ENCODE results near the gene SSUH2.
"Not testable (repeated sequence)": the region's sequence is repeated elsewhere in the genome, so short reads cannot be mapped to it uniquely, and the experiment has no call there.

SSUH2 gene

DNA sequence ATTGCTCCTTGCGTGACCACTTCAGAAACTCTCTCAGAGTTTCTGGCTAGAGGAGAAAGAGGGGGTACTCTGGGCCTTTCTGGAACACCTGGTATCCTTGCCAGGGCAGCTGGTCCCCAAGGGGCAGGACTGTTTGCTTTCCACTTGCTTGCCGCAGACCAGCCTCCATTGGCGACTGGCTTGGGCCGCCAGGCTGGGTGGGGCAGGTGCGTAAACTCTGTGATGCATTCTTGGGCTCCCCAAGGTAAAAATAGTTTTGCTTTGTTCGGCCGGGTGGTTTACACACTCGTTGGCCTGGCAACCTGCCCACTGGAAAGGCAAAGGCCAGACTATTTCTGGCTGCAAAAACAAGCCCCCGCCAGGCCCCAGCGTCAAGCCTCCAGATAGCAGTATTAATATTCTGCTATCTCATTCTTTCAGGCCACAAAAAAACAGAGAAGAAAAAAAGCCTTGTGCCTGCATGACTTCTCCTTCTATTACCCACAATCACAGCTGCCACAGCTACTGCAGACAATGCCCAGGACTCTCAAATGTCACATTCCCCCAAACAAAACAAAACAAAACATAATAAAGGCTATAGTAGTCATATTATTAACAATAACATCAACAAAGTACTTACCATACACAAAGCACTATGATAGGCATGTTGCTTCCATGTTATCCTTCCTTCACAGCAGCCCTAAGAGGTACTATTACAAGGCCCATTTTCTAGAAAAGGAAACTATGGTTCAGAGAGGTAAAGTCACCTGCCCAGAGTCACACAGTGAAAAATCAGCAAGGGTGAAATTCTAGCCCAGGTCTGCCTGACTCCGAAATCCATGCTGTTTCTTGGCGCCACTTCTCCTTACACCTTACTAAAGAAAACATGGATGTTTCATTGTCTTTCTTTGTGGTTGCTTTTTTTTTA is 14.0 kb upstream of the SSUH2 start:
- peak; percentile 25 for DNase-seq

DNA sequence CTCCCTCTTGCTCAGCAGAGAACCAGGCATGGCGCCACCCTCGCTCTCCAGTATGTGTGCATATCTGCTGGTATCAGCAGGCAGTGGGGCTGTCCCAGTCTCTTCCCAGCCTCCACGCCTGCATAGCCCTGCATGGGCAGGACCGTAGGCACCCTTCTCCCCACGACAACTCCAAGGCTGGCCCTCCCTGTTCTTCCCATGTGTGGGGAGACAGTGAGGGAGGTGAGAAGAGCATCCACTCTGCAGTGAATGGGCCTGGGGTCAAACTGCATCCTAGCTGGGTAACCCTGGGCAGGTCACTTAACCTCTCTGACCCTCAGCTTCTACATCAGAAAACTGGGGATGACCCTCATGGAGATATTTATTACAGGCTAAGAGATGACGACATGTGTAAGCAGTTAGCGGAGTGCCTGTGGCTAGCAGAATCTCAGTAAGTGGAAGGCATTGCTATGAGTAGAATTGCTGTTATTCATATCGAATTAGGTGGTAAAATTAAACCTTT is 13.3 kb upstream of the SSUH2 start:
- peak; percentile 15 for DNase-seq

DNA sequence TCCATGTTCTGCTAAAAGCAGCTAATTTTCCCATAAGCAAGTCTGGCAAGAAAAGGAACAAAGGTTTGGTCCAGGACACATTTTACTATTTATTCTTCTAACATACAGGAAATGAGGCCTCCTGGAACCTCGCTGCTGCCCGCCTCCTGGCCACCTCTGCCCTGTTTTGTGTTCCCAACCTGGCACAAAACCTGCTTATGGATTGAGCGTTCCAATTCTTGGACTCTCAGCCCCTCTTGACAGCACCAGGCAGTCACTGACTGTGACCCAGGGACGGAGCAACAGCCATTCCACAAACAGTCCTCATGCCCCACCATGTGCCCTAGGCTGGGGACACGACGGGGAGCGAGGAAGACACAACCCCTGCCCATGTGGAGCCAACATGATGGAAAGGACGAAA is 11.6 kb upstream of the SSUH2 start:
- DNase-seq: no peak

DNA sequence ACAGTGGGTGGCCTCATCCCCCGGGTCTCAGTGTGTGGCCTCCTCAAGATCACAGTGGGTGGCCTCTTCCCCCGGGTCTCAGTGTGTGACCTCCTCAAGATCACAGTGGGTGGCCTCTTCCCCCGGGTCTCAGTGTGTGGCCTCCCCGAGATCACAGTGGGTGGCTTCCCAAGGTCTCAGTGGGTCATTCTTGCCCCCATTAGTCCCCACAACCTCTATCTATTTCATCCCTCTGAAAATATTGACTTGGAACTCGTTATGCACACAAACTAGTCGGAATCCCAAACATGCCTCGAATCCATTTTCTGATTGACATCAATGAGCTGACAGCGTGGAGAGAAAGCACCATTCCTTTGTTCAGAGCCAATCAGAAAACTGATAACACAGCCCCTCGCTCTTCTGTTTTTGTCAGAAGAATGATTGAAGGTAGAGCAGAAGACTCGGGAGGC is 10.8 kb upstream of the SSUH2 start:
- DNase-seq: no peak

DNA sequence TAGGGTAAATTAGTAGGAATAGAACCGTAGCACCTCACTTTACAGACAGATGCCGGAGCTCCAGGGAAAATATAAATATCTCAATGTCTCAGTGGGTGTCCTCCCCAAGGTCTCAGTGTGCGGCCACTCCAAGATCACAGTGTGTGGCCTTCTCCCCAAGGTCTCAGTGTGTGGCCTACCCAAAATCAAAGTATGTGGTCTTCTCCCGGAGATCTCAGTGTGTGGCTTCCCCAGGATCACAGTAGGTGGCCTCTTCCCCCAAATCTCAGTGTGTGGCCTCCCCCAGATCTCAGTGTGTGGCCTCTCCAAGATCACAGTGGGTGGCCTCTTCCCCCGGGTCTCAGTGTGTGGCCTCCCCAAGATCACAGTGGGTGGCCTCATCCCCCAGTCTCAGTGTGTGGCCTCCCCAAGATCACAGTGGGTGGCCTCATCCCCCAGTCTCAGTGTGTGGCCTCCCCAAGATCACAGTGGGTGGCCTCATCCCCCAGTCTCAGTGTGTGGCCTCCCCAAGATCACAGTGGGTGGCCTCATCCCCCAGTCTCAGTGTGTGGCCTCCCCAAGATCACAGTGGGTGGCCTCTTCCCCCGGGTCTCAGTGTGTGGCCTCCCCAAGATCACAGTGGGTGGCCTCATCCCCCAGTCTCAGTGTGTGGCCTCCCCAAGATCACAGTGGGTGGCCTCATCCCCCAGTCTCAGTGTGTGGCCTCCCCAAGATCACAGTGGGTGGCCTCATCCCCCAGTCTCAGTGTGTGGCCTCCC is 10.2 kb upstream of the SSUH2 start:
- DNase-seq: not testable (repeated sequence)

DNA sequence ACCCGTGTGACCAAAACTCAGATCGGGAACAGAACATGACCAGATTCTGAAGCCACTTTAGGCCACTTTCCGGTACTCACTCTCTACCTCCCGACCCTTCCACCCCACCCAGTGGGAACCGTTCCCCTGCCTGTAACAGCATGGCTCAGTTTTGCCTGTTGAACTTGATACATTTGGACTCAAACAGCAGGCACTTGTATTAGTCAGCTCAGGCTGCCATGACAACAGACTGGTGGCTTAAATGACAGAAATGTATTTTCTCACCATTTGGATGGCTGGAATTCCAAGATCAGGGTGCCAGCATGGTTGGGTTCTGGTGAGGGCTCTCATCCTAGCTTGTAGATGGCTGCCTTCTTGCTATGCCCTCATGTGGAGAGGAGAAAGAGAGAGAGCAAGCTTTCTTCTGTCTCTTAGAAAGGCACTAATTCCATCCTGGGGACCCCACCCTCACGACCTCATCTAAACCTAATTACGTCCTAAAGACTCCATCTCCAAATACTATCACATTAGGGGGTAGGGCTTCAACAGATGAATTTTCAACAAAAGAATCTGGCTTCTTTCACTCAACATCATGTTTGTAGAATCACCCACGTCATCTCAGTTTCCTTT is 9.3 kb upstream of the SSUH2 start:
- no peak for DNase-seq

DNA sequence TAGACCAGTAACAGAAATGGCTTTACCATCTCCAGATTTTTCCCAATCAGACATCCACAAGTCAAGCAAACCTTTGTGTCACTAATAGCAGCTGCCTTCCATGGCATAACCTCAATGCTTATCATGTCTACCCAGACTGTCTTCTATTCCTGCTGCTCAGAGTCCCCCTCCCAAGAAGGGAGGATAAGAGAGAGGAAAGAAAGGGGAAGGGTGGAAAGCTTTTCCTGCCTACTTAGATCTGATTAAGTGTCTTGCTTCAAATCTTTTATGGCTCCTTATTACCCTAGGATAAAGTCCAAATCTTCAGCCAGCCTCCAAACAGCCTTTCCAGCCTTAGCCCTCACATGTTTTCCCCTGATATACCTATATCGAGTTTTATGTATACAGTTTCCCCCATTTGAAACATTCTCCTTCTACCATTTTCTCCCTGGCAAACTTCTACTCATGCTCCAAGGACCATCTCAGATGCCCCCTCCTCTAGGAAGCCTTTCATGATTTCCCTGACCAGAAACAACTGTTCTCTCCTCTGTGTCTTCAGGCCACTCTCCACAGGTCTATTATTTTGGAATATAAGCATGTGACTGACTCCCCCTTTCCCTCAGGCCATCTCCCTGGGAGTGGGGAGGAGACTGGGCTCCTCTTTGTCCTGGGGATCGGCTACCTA is 7.9 kb upstream of the SSUH2 start:
- DNase-seq: no peak

DNA sequence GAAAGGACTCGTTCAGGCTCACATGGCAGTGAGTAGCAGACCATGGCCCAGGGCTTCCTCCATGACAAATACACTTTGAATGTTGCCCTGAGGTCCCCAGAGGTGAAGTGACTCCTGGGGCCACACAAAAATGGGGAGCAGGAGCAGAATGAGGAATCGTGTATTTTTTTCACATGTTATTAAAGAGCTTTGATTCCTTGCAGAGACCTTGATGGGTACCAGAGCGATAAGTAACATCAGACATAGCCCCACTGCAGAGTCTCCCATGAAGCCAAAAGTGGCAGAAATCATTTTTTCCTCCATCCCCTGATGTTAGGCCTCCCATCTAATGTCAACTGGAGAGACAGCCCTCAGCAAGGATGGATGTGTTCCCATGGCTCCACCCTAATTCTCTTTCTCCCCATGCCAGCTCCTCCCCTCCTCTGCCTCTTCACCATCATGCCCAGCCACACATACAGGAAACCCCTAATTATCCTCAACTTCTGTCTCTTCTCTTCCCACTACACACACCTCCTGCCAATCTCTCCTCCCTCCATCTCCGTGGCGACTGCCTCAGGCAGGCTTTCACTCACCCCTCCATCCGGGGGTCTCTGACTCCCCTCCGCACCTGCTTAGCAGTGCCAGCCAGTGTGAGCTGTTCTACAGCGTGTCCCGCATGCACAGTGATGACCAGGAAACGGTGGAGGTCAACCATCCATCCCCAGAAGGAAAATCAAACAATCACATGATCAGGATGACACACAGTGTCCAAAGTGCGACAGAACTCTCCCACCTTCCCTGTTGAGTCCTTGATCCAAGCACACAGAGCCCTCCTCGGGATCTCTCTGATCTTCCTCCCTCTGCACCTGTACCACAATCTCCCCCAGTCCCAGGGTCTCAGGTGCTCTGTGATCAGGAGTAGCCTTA is 7.1 kb upstream of the SSUH2 start:
- DNase-seq: peak; percentile 50

DNA sequence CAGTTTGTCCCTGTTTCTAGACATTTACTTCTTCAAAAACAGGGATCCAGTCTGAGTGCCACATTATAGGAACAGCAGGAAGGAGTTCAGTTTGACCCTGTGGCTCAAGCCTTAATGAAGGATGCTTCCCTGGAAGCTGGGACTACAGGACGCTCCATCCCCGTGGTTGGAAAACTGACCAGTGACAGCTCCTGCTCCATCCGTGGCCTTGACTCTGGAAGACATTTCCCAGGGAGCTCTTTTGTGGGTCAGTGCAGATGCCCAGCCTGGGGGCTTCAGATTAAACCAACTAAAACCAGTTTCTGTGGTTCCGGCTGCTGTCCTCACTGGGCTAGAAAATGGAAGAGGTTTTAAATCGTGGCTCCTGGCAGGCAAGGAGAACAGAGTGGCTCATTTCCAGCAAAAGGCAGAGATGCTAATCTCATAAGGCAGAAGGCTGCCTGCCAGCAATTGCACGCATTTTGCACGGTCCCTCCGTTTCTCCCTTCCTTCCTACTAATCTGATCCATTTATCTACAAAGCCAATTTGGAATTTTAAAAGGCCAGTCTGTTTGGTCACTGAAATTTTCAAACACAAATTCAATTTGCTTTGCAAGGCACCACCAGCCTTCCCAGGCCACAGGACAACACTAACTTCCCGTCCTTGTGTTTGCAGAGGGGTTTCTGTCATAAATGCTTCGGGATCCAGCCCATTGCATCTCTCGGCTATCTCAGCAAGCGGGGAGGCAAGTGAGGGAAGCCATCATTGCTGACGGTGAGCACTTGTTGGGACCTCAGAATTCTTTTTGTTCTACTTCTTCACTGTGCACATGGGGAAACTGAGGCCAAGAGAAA is 6.2 kb upstream of the SSUH2 start:
- no peak for DNase-seq

DNA sequence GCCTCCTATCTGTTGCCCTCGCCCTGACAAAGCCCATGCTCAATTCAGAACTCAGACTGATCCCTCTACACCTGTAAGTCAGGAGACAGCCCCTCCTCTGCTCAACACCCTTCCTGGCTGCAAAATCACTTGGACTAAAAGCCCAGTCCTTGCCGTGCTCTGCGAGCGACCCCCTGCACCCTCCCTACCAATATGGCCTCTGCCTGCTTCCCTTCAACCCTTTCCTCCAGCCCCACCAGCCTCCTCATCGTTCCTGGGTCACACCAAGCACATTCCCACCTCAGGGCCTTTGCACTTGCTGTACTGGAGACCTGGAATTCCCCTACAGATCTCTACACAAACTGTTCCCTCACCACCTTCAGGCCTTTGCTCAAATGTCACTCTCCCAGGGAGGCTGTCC is 5.2 kb upstream of the SSUH2 start:
- no peak for DNase-seq

DNA sequence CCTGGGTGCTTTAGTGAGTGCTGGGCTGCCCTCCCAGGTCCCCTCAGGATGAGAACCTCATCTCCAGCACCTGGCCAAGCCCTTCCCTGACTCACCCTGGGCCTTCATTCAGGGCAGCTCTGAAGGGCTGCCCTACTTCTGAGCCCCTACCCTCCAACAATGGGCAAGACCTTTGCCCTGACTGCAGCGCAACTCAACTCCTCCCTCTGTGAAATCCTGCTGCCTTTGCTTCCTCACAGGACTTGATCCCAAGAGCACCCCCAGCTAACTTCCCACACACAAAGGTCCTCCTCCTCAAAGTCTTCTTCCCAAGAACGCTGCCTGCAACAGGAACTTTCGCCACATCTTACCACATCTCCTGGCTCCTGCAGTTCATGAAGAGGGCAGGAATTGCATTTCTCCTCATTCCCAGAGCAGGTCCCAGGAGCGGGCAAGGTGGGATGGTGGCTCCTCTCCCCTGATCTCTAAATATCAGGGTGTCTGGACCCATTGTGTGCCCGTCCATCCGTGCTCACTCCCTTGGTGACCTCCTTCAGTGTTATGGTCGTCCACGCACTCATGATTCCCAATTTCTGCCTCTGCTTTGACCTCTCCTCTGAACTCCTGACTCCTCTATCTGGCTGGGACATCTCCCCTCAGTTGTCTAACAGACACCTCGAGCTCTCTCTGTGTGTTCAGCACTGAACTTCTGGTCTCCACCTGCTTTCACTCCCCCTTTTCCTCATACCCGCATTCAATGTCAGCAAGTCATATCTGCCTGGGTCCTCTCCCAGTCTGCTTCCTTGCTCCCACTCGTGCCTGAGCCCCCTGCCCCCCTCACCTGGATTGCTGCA is 4.5 kb upstream of the SSUH2 start:
- no peak for DNase-seq

DNA sequence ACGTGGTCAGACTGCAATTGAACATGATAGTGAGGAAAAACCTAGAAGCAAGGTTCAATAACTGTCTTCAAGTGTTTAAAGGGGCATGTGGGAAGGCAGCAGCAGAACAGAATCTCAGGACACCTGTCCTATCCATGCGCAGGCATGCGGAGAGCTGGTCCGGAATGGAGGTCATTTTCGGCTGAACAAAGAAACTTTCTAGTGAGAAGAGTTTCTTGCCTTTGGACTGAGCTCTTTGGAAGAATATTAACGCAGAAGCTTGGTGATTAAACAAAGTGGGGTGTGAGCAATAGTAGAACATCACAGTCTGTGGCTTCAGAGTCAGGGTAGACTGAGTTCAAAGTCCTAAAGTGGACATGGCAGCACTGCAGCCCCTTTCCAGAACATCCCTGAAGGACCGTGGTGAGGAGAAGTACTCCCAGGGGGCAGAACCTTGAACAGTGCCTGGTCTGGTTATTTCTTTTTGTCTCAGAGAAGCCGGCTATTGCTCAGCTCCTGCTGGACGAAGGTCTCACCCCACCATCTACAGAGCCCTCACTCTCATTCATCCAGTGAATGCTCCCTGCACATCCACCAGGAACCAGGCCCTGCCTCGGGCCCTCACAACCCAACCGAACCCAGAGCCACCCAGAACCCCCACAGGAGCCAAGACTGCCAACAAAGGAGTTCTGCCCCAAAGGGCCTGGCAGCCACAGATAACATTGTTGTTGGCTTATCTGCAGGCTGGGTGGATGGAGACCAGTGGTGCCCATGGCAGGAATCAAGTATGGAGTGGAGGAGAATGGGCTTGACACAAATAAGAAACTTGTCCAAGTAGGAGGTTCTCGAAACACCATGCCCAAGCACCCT is 2.8 kb upstream of the SSUH2 start:
- no peak for DNase-seq

DNA sequence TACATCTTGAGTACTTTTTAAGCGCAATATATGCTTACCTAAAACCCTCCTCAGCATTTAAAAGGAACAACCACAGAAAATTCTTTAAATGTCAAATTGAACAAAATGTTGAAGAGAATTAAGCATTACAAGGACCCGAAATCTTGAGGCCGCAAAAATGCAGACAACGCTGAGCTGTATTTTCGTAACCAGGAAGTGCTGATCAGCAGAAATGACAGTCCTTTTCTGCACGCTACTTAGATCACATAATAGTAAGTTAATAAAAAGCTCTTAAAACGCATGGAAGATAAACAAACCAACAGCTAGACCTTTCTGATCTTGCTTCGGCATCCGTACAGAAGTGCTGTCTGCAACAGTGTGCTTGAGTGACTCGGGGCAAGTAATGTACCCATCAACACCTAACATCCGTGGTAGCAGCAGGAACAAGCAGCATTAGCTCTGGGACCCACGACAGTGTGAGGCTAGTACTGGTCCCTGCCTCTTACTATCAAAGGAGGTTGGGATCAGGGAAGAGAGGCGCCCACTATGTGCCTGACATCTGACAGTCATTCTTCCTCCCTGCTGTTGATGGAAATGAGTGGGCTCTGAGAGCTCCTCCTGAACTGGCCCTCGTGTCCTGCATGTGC is 1.8 kb upstream of the SSUH2 start:
- DNase-seq: no peak

DNA sequence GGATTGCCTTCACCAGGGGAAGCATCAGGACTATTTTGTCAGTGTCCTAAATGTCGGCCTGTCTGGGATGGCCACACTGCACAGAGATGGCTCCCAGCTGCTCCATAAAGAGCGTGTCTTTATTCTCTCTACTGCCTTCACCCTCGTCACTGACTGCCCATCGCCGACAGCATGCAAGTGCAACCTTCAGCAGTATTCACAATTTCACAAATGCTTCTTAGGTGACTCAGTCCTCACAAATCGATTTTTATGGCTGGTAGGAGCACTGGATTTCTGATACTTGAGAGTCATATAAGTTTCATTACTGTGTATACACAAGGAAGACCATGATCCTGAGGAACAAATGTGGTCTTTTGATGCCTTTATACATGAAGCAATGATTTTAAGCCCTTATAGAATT is 1.1 kb upstream of the SSUH2 start:
- DNase-seq: no peak

DNA sequence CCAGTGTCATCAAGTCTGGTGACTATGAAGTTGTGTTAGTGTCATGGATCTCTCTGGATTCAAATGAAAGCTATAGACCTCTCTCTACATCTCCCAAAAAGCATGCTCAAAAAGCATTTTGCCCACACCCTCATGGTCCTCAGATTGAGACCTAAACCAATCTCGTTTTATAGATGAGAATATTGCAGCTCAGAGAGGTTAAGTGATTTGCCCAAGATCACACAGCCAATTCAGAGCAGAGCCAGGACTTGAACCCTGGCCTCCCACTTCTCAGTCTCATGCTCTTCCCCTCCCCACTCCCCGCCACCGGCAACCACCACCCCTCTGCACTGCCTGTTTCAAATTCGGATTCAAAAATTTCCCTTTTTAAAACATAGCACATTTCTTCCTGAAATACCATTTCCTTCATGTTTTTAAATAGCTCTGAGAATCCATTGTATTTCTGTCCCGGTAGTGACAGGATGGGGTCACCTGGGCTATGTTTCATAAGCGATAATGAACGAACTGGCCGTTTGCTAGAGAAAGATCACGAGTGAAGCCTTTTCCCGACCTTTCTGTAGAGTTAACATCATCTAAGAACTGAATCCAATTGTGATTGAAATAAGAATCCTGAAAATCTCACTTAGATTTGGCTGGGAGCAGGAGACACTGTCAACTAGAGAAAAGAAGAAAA is 769 bp downstream of the SSUH2 start:
- DNase-seq: no peak

DNA sequence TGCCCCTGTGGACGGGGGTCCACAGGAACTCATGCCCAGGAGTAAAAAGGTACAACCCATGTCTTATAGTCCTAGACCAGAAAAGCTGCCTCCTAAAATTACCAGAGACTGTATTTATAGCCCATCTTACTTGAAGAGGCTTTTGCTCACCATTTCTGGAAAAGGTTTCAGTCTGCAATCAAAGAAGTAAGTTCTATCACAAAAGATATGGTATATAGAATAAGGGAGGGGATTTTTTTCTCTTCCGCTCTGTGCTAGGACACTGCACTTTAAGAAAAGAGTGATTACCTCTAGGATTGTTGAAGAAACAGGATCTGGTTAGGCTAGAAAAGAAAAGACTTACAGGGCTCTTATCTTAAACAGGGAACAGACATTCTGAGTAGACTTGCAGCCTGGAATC is 2.6 kb downstream of the SSUH2 start:
- DNase-seq: no peak

DNA sequence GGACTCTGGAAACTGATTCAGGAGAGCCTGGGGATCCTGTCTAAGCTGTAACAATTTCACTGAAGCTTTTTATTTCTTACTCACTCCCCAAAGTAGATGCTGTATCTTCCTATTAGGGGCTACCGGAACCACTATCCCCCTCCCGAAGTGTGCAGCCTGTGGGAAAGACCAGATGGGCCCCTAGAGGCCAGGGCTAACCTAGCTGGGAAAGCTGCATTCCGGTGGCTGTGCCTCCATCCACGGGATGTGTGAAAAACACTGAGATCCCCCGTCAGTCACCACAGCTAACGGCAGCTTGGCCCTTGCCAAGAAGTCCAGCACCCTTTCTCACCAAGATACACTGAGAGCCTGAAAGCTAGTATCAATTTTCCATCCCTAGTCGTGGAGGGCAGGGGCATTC is 3.1 kb downstream of the SSUH2 start:
- DNase-seq: no peak

DNA sequence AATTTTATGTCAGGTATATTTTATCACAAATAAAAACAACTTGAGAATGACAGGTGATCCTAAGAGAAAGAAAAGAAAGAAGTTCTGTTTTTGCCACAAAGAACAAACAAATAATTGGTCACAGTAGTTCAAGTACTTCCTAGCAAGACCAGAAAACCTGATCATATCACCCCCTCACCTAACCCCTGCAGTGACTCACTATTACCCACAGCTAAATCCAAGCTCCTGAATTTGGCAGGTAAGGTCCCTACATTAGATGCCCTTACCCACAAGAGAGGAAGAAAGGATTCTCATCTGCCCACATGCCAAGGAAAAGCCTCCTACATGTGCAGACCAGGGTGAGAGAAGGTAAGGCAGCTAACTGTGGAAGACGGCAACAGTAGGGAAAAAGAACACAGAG is 4.4 kb downstream of the SSUH2 start:
- DNase-seq: no peak

Measured in NCI-H2227 treated with DMSO at 0.1 percent for 48 hours (cell line).